HG03060 (cell line): ENCODE data around the gene ZNF518A.
A peak's percentile ranks its signal among the peaks of the same experiment; 100 is the strongest.
"Not testable (repeated sequence)": the region's sequence is repeated elsewhere in the genome, so short reads cannot be mapped to it uniquely, and the experiment has no call there.

Experiments used
- ATAC-seq: cut with Tn5 transposase; IDR thresholded peaks from one replicate; pipeline ENCODE4 v1.9.1; 2021; ENCODE audit warnings: low read depth, moderate number of reproducible peaks; ENCODE audit not compliant: unreplicated experiment

The ZNF518A gene

GRCh38 chr10:96133135-96133534, 3.0 kb downstream of the ZNF518A start:
- ATAC-seq = no peak

- no peak for ATAC-seq
Measured at GRCh38 chr10:96136810-96137209, 6.7 kb downstream of the ZNF518A start.

- no peak for ATAC-seq
Measured at GRCh38 chr10:96137567-96137966, 7.5 kb downstream of the ZNF518A start.

- ATAC-seq = peak; percentile 94
Measured at GRCh38 chr10:96138102-96138501, 8.0 kb downstream of the ZNF518A start.

- ATAC-seq = no peak
Measured at GRCh38 chr10:96152437-96152836, 22.3 kb downstream of the ZNF518A start.

GRCh38 chr10:96153070-96153469, 23.0 kb downstream of the ZNF518A start:
- ATAC-seq = no peak

GRCh38 chr10:96165726-96166125, 35.6 kb downstream of the ZNF518A start:
- ATAC-seq = no peak

- ATAC-seq = no peak
Measured at GRCh38 chr10:96168546-96168945, 38.4 kb downstream of the ZNF518A start.

- no peak for ATAC-seq
Measured at GRCh38 chr10:96170230-96170629, 40.1 kb downstream of the ZNF518A start.

- no peak for ATAC-seq
Measured at GRCh38 chr10:96172666-96173065, 42.6 kb downstream of the ZNF518A start.

- no peak for ATAC-seq
Measured at GRCh38 chr10:96176985-96177384, 46.9 kb downstream of the ZNF518A start.

- no peak for ATAC-seq
Measured at GRCh38 chr10:96188421-96188820, 58.3 kb downstream of the ZNF518A start.

- ATAC-seq = no peak
Measured at GRCh38 chr10:96188916-96189315, 58.8 kb downstream of the ZNF518A start.

GRCh38 chr10:96189505-96189904, 59.4 kb downstream of the ZNF518A start:
- ATAC-seq = not testable (repeated sequence)

- no peak for ATAC-seq
Measured at GRCh38 chr10:96201525-96201924, 71.4 kb downstream of the ZNF518A start.

GRCh38 chr10:96205580-96205979, 75.5 kb downstream of the ZNF518A start:
- ATAC-seq = no peak

GRCh38 chr10:96208271-96208670, 78.2 kb downstream of the ZNF518A start:
- no peak for ATAC-seq

- no peak for ATAC-seq
Measured at GRCh38 chr10:96208946-96209345, 78.8 kb downstream of the ZNF518A start.

- ATAC-seq = no peak
Measured at GRCh38 chr10:96211764-96212163, 81.7 kb downstream of the ZNF518A start.

- ATAC-seq = no peak
Measured at GRCh38 chr10:96212911-96213310, 82.8 kb downstream of the ZNF518A start.
